Fibroblast of skin of scalp (primary cell): ENCODE measurements around the gene TNRC6B.

Experiments
- DNase-seq: peaks from one replicate; pipeline ENCODE4 v3.0.0-alpha.2; 2013

Gene TNRC6B

DNA sequence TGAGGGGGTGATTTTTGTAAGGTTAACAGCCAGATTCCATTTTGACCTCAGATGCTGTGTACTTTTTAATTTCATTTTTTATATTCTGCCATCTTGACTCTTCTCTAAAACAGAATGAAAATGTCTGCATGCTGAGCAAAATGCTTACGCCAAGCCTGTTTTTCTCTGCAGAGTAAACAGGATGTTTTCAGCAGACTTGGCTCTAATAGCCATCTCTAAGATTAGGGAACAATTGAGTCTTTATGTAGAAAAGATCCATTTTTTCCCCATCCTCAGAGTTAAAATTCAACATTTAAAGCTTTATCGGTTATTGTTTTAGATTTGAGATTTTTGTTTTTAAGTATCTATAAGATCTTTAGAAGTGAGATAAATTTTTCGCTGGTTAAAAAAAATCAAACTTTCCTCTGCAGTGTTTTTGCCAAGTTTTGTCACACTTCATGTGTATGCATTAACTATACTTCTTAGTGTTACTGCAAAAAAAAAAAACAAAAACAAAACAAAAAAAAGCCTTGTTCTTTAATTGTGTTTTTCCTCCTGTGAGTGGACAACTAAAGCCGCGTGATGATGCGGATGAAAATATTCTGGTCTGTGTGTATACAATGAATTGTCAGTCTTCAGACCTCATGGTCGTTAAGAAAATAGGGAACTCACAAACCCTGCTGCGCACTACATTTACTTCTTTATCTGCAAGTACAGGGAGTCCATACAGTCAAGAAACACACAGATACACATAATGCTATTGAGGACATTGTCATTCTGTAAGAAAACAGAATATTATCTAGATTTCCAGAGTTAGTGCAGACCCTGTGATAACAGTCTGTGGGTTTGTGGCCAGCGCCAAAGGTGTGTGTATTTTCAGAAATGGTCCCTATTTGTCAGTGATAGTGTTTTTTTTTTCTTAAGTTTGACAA lies 151.1 kb downstream of the TNRC6B start:
- no peak for DNase-seq

DNA sequence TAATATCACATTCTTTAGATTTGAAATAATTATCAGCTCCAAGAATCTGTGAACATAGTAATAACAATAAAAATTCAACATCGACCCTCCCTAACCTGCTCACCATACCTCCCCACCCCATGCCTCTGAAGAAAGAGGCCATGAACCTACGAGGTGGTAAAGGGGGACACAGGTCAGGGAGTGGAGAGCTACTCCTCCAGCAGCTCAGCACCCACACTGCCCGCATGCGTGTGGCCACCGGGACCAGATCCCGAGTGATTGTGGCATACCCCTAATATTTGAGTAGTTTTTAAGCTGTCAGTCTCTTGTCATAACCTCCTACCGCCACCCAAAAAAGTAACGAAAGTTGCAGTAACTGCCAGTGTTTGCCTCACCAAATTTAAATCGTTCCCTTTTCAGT lies 151.7 kb downstream of the TNRC6B start:
- no peak for DNase-seq

DNA sequence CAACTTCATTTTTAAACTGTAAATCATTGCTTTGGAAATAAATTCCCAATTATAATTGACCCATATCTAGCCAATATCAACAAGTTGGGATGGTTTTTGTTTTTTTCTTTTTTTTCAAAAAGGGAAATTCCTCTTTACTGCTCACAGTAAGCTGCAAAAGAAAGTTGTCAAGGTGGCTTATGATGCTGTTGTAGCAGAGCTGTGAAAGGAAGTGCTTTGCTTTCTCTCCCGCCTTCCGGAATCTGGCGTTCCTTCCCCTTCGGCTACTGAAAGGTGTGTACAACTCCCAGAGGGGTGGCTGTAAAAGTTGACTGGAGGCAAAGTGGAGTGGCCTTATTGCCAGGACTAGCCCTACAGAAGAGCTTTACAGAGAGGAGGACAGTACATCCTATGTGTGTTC lies 152.4 kb downstream of the TNRC6B start:
- no peak for DNase-seq

DNA sequence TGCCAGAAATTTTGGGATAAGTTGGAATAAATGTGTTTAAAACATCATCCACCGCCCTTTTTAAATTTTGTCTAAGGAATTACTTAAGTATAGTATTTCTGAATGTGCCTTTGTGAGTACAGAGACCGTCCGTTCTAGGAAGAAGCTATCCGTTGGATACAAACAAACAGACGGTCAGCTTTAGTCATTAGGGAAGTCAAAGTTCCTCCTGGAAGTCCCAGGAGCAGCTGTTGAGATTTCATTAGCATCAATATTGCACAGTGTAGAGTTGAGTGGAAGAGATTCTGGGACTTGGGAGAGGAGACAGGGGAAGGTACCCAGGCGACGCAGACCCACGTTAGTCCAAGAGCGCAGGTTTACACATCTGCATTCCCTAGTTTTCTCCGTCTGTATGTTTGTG lies 152.9 kb downstream of the TNRC6B start:
- DNase-seq: no peak

DNA sequence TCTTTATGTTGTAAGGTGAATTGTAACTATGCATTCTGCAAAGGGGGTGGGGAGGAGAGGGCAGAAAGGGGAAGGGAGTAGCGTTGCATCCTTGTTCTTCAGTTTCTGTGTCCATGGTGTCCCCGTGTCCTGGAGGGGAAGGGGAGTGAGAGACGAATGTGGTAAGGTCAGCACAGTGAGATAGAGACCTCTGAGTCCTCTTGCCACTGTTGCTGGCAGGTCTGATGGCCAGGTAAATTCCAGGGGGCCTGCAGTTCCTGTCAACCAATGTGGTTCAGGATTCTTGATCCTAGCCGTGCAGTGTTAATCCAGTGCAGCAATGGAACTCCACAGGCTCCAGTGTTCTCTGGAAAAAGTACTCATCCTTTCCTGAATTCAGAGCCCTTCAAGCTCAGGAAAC lies 154.0 kb downstream of the TNRC6B start:
- DNase-seq: no peak

DNA sequence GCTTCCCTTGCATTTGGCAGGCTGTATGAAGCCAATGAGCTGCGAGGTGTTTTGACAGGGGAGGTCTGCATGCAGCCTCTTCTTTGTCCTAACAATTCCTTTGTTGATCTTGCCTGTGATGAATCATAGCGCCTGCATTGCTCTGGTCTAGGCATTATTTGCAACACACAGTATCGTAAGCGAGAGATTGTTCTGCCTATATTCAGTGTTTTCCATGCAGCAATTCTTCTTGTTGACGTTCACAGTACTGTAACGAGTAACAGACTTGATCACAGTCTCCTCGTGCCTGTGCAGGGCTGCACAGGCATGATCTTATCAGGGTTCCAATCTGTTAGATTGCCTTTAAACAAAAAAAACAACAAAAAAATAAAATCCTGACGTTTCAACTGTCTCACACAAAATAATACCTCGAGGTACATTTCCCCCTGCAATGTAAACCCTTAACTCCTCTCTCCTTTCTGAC lies 154.6 kb downstream of the TNRC6B start:
- no peak for DNase-seq

DNA sequence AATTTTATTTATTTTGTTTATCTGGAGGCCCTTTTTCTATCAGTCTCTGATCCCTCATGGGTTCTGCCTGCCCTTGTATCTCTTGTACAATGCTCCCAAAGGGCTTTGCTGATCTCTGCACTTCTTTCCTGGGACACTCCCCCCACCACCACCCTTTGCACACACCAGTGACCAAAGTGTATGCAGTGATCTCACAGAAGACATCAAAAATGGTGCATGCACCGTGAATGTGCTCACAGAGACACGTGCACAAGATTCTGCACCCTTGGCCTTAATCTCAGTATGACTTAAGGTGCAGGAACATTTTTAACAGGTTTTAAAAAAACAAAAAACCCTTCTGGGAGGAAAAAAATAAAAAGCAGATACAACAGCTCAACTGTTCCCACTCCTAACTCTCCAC lies 156.3 kb downstream of the TNRC6B start:
- no peak for DNase-seq

DNA sequence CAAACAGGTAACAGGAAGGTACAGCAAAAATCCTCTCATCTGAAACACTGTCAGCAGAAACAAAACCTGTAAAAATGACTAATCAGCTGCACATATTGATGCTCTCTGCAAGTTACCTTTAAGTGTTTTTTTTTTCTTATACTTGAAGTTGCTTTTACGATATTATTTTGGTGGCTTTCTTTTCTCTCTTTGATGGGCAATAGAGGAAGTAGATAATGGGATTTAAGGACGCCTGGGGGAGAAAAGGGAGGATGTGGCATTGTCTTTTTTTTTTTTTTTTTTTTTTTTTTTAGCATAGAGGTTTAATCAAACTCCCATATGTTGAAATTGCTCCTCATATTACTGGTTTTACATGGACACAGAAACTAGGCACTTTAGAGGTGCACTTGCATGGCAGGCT lies 157.2 kb downstream of the TNRC6B start:
- DNase-seq: no peak

DNA sequence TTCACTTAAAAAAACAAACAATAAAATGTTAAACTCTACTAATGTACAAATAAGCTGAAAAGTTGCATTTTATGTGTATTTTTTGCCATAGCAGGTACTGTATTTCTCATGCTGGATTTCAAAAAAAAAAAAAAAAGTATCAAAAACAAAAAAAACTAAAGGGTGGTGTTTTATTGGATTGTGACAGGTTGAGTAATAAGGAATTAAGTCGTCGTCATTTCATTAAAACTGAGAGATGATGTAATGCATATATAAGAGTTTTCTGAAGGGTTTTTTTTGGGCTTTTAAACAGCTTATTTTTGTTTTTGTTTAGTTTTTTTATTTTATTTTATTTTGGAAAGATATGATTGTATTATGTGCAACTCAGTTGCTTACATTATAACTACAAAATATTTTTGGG lies 157.6 kb downstream of the TNRC6B start:
- no peak for DNase-seq

DNA sequence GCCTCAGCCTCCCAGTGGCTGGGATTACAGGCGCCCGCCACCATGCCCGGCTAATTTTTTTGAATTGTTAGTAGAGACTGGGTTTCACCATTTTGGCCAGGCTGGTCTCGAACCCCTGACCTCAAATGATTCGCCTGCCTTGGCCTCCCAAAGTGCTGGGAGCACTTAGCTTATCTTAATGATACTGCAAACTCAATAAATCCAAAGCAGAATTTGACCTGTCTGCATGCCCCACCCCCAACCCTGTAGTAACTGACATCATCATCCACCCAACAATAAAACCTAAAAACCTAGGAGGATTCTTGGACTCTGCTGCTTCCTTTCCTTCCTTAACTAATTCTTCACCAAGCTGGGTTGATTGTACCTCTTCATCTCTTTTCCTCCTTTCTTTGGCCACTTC lies 162.3 kb downstream of the TNRC6B start:
- no peak for DNase-seq

DNA sequence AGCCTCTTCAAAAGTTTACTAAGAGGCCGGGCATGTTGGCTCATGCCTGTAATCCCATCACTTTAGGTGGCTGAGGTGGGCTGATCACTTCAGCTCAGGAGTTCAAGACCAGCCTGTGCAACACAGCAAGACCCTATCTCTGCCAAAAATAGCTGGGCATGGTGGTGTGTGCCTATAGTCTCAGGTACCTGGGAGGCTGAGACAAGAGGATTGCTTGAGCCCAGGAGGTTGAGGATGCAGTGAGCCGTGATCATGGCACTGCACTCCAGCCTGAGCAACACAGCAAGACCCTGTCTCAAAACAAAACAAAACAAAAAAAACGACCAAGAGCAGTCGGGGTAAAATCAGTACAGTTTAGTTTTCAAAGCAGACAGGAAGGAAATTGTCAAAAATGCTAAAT lies 163.9 kb downstream of the TNRC6B start:
- DNase-seq: no peak

DNA sequence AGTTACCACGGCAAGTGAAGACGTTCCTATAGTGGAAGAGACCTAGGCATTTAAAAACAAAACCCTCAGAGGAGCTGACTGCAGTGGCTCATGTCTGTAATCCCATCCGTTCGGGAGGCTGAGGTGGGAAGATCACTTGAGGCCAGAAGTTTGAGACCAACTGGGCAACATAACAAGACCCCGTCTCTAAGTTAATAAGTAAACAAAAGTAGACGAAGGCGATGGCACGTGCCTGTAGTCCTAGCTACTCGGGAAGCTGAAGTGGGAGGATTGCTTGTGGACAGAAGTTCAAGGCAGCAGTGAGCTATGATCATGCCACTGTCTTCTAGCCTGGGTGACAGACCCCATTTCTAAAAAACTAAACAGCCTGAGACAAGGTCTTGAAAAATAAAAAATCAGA lies 164.8 kb downstream of the TNRC6B start:
- DNase-seq: no peak

DNA sequence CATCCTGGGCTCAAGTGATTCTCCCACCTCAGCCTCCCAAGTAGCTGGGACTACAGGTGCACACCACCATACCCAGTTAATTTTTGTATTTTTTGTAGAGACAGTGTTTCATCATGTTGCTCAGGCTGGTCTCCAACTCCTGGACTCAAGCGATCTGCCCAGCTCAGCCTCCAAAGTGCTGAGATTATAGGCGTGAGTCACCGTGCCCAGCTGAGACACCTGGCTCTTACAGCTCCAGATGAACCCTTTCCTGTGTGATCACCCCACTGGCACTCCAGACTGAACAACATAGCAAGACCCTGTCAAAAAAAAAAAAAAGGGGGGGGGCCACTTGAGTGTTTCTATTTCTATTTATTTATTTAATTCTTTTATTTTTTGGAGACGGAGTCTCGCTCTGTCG lies 167.5 kb downstream of the TNRC6B start:
- no peak for DNase-seq

DNA sequence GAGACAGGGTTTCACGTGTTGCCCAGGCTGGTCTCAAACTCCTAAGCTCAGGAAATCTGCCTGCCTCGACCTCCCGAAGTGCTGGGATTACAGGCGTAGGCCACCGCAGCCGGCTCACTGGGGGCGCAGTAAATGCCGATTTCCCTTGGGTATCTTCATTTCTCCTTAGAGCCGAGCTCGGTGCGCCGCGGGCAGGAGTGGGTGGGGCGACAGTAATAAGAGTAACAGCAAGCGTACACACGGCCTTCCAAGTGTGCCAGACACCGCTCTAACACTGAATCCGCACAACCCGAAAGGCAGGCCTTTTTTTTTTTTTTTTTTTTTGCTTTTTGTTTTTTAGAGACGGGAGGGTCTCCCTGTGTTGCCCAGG lies 168.1 kb downstream of the TNRC6B start:
- peak; percentile 33 for DNase-seq

DNA sequence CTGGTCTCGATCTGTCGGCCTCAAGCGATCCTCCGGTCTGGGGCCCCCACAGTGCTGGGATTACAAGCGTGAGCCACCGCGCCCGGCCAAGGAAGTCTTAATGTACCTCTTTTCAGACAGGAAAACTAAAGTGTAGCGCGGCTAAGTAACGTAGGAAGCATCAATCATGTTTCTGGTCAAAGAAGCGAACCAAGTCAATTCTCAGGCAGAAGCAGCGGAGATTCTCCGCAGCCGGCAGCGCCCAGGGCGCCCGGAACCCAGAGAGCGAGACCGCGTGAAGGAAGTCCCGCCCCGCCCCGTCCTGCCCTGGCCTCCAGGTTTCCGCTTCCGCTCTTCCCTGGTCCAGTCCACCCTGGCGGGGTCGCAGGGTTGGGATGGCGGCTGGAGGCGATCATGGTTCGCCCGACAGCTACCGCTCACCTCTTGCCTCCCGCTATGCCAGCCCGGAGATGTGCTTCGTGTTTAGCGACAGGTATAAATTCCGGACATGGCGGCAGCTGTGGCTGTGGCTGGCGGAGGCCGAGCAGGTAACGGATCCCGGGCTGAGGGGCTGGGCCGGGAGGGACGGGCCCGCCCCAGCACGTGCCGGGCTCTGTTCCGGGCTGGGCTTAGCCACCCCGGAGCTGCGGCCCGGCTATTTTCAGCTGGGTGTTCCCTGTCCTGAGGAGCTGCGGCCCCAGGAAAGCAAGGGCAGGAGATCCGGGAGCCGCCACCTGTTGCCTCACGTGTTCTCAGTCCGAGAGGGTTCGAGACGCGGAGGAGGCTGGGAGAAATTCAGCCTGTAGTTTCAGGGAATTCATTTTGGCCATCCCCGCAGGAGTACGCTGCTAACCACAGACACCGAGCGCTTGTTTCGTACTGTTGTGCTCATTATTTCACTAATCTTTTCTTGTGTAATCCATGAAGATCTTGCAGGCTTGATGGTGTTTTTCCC lies 168.7 kb downstream of the TNRC6B start, which contains the start of gene ADSL:
TSS of gene ADSL (plus strand) at position 316 of the 934 bp plus-strand sequence. CDS start at position 375, 59 bp downstream.
- DNase-seq: peak; percentile 86

DNA sequence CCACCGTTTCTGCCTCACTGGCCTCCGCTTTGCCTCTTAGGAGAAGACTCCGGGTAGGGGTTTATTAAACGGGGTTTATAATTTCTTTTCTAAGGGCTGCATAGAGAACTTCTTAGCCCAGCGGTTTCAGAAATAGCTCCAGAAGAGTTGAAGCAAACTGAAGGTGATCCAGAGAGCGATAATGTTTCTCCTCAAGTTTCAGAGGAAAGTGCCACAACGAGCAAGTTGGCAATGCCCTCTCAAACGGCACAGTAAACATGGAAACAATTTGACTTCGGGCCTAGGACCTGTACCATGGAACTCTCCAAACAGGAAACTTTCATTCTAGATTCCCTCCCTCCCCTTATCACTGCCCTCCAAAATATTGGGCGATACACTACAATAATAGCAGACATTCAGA lies 169.6 kb downstream of the TNRC6B start:
- no peak for DNase-seq

DNA sequence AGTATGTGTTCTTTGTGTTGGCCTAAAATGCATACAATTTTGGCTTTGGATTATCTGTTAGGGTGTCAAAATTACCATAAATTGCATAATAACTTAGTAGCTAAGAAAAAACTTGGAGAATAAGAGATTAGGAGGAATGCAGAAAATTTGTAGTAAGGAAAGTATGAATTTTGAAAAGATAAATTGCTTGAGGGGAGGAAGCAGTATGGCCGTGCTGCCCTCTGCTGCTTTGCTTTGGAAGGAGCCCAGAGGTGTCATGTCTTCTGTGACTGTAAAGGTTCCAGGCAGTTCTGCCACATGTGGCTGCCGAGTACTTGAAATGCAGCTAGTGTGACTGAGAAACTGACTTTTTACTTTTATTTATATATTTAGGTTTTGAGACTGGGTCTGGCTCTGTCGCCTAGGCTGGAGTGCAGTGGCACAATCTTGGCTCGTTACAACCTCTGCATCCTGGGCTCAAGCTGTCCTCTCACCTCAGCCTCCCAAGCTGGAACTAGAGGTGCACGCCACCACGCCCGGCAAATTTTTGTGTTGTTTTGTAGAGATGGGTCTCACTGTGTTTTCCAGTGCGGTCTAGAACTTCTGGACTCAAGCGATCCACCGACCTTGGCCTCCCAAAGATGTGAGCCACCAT lies 170.4 kb downstream of the TNRC6B start:
- DNase-seq: peak; percentile 63

DNA sequence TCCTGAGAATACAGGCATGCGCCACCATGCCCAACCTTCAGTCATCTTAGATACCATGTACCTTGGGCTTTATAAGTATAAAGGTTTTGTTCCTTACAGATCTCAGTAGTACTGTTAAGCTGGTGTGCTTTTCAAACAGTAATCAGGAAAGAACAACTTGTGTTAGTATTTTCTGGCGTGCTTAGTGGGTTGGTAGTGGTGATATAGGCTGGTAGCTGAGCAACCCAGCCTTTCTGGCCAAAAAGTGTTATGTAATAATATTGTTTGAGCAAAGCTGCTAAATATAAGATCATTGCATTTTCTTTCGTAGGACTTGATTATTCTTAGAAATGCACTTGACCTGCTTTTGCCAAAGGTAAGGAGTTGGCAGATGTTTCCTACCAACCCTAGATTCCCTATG lies 175.0 kb downstream of the TNRC6B start:
- DNase-seq: no peak

DNA sequence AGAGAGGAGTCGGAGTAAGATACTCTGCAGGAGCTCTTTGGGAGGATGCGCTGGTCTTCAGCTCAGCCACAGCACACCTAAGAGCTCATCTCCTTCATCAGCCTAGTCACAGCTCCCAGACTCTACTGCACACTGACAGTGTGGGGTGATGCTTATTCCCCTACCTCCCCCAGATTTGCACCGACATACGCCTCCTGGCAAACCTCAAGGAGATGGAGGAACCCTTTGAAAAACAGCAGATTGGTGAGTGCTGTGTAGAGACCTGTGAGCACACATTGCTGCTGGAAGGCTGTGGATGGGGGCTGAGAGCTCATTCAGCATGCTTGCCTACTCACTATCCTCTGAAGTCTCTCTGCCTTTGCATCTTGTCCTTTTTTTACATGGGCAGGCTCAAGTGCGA lies 183.4 kb downstream of the TNRC6B start:
- DNase-seq: no peak

DNA sequence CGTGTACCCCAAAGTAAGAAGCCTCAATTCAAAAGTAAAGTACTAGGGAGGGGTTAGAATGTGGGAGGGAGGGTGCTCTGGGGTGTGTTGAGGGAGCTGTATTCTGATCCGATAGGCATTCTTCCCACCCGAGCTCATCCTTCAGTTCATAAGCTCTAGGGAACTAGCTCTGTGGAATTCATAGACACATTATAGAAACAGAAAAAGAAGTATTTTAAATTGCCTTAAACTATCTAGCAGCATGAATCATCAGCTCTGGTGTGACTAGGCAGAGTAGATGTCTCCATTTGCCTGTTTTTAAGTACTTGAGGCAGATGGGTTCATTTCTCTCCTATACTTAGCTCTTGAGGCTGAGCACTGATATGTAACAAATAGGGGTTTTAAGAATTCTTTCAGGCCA lies 185.3 kb downstream of the TNRC6B start:
- peak; percentile 83 for DNase-seq

DNA sequence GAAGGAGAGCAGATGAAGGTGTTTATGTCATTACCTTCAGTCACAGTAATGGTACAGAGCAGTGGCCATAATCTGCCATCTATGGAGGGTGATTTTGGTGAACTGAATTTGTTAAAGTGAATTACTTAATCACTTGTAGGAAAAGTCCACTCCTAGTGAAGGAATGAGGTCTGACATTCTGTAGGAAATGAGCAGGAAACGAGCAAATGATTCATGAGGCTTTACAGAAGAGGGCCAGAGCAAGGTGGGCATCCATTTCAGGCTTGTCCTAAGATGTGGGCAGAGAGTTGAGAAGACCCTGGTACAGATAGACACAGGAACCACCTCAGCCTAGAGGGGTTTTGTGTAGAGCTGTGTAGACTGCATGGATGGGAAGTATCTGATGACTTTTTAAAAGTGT lies 186.7 kb downstream of the TNRC6B start:
- no peak for DNase-seq

DNA sequence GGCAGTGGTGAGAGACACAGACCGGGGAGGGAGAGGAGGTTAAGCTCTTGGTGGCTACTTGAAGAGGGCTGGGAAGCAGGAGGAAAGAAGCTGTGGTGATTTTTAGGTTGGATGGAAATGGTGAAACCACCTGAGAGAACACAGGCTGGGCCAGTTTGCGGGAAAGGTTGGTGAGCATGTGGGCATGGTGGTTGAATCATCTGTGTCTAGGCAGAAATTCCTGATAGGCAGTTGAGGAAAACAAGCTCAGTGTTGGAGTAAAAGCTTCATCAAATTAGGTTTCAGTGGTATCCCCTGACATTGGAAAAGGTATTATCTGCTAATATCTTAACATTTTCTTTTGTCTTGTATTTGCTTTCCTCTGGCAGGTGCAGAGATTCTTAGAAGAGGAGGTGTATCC lies 188.3 kb downstream of the TNRC6B start:
- DNase-seq: no peak

DNA sequence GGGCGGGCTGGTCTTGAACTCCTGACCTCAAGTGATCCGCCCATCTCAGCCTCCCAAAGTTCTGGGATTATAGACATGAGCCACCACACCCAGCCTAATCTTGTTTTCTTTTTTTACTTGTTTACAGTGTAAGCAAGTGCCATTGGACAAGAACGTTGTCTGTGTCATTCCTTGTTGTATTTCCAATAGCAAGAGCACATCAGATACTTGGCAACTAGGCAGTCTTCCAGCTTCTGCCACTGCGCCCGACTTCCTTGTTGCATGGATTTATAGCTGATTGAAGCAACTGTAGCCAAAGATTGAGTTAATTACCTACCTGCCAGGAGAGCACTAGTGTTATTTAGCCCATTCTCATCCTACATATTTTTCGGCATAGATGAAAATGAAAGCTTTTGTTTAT lies 189.6 kb downstream of the TNRC6B start:
- DNase-seq: no peak
